SK-N-SH treated with all-trans-retinoic acid at 6 μM for 48 hours (cell line): ENCODE measurements around the gene BBC3.
A peak's percentile ranks its signal among the peaks of the same experiment; 100 is the strongest.

Experiments
- ATAC-seq: fragments of 200-7000 bp; cut with Tn5 transposase; 3 replicates; pipeline ENCODE4 v1.9.1; 2020; ENCODE audit warnings: mild to moderate bottlenecking, moderate library complexity
- ARNTL ChIP-seq: fragments of 450-650 bp; formaldehyde crosslinking; IDR thresholded peaks from 2 replicates; pipeline ENCODE4 v1.5.0; 2020; ENCODE audit warnings: low read depth, mild to moderate bottlenecking, moderate library complexity, borderline replicate concordance
- BACH2 ChIP-seq: fragments of 250-450 bp; sonication (Bioruptor Pico); IDR thresholded peaks from 2 replicates; pipeline ENCODE4 v1.9.0; 2021; ENCODE audit warnings: mild to moderate bottlenecking, borderline replicate concordance
- CSDC2 ChIP-seq: fragments of 250-450 bp; sonication (Bioruptor Pico); IDR thresholded peaks from 2 replicates; pipeline ENCODE4 v1.5.0; 2020; ENCODE audit warnings: mild to moderate bottlenecking, moderate library complexity
- GLIS3 ChIP-seq: fragments of 250-450 bp; sonication (Bioruptor Pico); IDR thresholded peaks from 2 replicates; pipeline ENCODE4 v1.5.0; 2020; ENCODE audit warnings: mild to moderate bottlenecking, moderate library complexity
- ISL1 ChIP-seq: fragments of 250-450 bp; sonication (Bioruptor Pico); IDR thresholded peaks from 2 replicates; pipeline ENCODE4 v2.1.2; 2022; ENCODE audit warnings: mild to moderate bottlenecking, moderate library complexity
- OSR1 ChIP-seq: fragments of 250-450 bp; sonication (Bioruptor Pico); IDR thresholded peaks from 2 replicates; pipeline ENCODE4 v1.8.0; 2022; ENCODE audit warnings: moderate library complexity, mild to moderate bottlenecking, inconsistent platforms
- PPARA ChIP-seq: fragments of 250-450 bp; sonication (Bioruptor Pico); IDR thresholded peaks from 2 replicates; pipeline ENCODE4 v1.5.0; 2020; ENCODE audit warnings: mild to moderate bottlenecking, borderline replicate concordance
- RARB ChIP-seq: fragments of 250-450 bp; sonication (Bioruptor Pico); IDR thresholded peaks from 2 replicates; pipeline ENCODE4 v1.8.0; 2021; ENCODE audit warnings: mild to moderate bottlenecking, moderate library complexity
- SNAI2 ChIP-seq: fragments of 250-450 bp; sonication (Bioruptor Pico); IDR thresholded peaks from 2 replicates; pipeline ENCODE4 v1.5.0; 2020; ENCODE audit warnings: mild to moderate bottlenecking, moderate library complexity
- TCF4 ChIP-seq: fragments of 250-450 bp; sonication (Bioruptor Pico); IDR thresholded peaks from 2 replicates; pipeline ENCODE4 v1.8.0; 2021; ENCODE audit warnings: mild to moderate bottlenecking, moderate library complexity, borderline replicate concordance
- TOX ChIP-seq: fragments of 250-450 bp; sonication (Bioruptor Pico); IDR thresholded peaks from 2 replicates; pipeline ENCODE4 v1.8.0; 2021; ENCODE audit warnings: mild to moderate bottlenecking, moderate library complexity, borderline replicate concordance
- ZC3H10 ChIP-seq: fragments of 250-450 bp; sonication (Bioruptor Pico); IDR thresholded peaks from 2 replicates; pipeline ENCODE4 v1.5.1; 2021; ENCODE audit warnings: mild to moderate bottlenecking, moderate library complexity
- ZFP30 ChIP-seq: fragments of 450-650 bp; formaldehyde crosslinking; IDR thresholded peaks from 2 replicates; pipeline ENCODE4 v1.5.0; 2022; ENCODE audit warnings: mild to moderate bottlenecking, moderate library complexity
- ZNF565 ChIP-seq: fragments of 450-650 bp; formaldehyde crosslinking; conservative IDR thresholded peaks from 2 replicates; pipeline ENCODE4 v1.5.0; 2020; ENCODE audit warnings: low read depth, mild to moderate bottlenecking, moderate library complexity
- ZNF8 ChIP-seq: fragments of 450-650 bp; formaldehyde crosslinking; IDR thresholded peaks from 2 replicates; pipeline ENCODE4 v1.5.0; 2020; ENCODE audit warnings: mild to moderate bottlenecking, moderate library complexity
- TF ChIP-seq, protein P1 (sequence below): fragments of 250-450 bp; sonication (Bioruptor Pico); IDR thresholded peaks from 2 replicates; pipeline ENCODE4 v1.8.0; 2021; ENCODE audit warnings: low read depth, mild to moderate bottlenecking, moderate library complexity, borderline replicate concordance
- TF ChIP-seq, protein P2 (sequence below): fragments of 250-450 bp; sonication (Bioruptor Pico); IDR thresholded peaks from 2 replicates; pipeline ENCODE4 v1.5.0; 2020; ENCODE audit warnings: mild to moderate bottlenecking, moderate library complexity
- TF ChIP-seq, protein P3 (sequence below): fragments of 250-450 bp; sonication (Bioruptor Pico); IDR thresholded peaks from 2 replicates; pipeline ENCODE4 v1.5.1; 2020; ENCODE audit warnings: low read depth, mild to moderate bottlenecking, moderate library complexity
- TF ChIP-seq, protein P4 (sequence below): fragments of 250-450 bp; sonication (Bioruptor Pico); IDR thresholded peaks from 2 replicates; pipeline ENCODE4 v1.8.0; 2020; ENCODE audit warnings: mild to moderate bottlenecking, moderate library complexity, borderline replicate concordance

The BBC3 gene

DNA sequence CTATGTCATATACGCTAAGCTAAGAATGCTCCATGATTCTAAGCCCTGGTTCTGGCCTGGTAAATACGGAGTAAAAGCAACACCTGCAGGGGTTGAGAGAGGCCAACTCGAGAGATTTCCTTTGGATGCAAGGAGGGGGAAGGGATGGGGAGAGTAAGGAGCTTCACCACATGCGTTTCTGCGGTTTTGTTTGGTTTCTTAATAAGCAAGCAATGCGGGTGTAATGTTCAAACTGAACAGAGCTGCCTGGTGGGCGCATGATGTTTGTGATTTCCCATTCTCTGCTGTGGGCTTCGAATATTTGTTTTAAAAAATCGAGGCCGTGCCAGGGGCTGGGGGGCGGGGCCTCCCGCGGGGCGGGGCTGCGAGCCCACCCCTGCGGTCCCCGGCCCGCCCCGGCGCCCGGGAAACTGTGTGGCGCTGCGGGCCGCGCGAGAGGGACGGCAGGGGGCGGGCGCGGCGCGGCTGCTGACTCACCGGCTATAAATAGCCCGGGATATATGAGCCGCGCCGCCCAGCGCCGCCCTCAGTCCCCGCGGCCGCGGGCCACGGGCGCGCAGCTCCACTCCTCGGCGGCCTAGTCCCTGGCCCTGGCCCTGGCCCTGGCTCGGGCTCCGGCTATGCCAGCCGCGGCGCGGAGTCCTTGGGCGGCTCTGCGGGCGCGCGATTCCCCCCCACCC, 5.1 kb downstream of the BBC3 start:
- TF ChIP-seq ISL1 (CRISPR knock-in tag) = no peak
- peak; percentile 45; the same call in 1 of the 2 replicates for TF ChIP-seq GLIS3 (CRISPR knock-in tag)
- 0 out of 2 replicates have a peak, but pooled peaks have one; percentile 36 for TF ChIP-seq ARNTL
- no peak for TF ChIP-seq RARB (CRISPR knock-in tag)
- TF ChIP-seq TCF4 (CRISPR knock-in tag) = no peak
- TF ChIP-seq, protein P1, sequence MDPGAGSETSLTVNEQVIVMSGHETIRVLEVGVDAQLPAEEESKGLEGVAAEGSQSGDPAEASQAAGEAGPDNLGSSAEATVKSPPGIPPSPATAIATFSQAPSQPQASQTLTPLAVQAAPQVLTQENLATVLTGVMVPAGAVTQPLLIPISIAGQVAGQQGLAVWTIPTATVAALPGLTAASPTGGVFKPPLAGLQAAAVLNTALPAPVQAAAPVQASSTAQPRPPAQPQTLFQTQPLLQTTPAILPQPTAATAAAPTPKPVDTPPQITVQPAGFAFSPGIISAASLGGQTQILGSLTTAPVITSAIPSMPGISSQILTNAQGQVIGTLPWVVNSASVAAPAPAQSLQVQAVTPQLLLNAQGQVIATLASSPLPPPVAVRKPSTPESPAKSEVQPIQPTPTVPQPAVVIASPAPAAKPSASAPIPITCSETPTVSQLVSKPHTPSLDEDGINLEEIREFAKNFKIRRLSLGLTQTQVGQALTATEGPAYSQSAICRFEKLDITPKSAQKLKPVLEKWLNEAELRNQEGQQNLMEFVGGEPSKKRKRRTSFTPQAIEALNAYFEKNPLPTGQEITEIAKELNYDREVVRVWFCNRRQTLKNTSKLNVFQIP (CRISPR knock-in tag) = no peak
- TF ChIP-seq, protein P2, sequence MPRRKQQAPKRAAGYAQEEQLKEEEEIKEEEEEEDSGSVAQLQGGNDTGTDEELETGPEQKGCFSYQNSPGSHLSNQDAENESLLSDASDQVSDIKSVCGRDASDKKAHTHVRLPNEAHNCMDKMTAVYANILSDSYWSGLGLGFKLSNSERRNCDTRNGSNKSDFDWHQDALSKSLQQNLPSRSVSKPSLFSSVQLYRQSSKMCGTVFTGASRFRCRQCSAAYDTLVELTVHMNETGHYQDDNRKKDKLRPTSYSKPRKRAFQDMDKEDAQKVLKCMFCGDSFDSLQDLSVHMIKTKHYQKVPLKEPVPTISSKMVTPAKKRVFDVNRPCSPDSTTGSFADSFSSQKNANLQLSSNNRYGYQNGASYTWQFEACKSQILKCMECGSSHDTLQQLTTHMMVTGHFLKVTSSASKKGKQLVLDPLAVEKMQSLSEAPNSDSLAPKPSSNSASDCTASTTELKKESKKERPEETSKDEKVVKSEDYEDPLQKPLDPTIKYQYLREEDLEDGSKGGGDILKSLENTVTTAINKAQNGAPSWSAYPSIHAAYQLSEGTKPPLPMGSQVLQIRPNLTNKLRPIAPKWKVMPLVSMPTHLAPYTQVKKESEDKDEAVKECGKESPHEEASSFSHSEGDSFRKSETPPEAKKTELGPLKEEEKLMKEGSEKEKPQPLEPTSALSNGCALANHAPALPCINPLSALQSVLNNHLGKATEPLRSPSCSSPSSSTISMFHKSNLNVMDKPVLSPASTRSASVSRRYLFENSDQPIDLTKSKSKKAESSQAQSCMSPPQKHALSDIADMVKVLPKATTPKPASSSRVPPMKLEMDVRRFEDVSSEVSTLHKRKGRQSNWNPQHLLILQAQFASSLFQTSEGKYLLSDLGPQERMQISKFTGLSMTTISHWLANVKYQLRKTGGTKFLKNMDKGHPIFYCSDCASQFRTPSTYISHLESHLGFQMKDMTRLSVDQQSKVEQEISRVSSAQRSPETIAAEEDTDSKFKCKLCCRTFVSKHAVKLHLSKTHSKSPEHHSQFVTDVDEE (CRISPR knock-in tag) = peak; percentile 15; the same call in 1 of the 2 replicates
- TF ChIP-seq BACH2 (CRISPR knock-in tag) = no peak
- TF ChIP-seq ZNF565 = no peak
- TF ChIP-seq SNAI2 (CRISPR knock-in tag) = no peak
- TF ChIP-seq TOX (CRISPR knock-in tag) = no peak
- TF ChIP-seq CSDC2 = no peak
- no peak for TF ChIP-seq OSR1
- TF ChIP-seq, protein P3, sequence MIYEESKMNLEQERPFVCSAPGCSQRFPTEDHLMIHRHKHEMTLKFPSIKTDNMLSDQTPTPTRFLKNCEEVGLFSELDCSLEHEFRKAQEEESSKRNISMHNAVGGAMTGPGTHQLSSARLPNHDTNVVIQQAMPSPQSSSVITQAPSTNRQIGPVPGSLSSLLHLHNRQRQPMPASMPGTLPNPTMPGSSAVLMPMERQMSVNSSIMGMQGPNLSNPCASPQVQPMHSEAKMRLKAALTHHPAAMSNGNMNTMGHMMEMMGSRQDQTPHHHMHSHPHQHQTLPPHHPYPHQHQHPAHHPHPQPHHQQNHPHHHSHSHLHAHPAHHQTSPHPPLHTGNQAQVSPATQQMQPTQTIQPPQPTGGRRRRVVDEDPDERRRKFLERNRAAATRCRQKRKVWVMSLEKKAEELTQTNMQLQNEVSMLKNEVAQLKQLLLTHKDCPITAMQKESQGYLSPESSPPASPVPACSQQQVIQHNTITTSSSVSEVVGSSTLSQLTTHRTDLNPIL = no peak
- TF ChIP-seq ZFP30 (CRISPR knock-in tag) = no peak
- 0 out of 2 replicates have a peak, but pooled peaks have one; percentile 63 for TF ChIP-seq ZC3H10
- TF ChIP-seq PPARA (CRISPR knock-in tag) = no peak
- peak; percentile 78 for ATAC-seq

DNA sequence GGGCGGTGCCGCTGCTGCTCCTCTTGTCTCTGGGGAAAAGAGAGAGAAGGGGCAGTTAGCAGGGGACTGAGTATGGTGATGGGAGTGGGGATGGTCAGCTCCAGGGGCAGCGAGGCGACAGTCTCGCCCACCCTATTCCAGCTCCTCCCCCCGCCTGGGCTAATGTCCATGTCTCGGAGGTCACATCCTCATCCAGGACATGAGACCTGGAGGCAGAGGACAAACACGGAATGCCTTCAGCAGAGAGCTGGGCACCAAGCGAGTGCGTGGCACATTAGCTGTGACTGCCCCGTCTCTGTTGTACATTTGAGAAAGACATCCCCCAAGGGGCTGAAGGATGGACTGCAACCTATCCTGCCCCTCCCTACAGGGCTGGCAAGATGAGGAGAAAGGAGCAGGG, 9.1 kb downstream of the BBC3 start:
- no peak for ATAC-seq
- no peak for TF ChIP-seq GLIS3 (CRISPR knock-in tag)
- TF ChIP-seq, protein P3 = no peak

DNA sequence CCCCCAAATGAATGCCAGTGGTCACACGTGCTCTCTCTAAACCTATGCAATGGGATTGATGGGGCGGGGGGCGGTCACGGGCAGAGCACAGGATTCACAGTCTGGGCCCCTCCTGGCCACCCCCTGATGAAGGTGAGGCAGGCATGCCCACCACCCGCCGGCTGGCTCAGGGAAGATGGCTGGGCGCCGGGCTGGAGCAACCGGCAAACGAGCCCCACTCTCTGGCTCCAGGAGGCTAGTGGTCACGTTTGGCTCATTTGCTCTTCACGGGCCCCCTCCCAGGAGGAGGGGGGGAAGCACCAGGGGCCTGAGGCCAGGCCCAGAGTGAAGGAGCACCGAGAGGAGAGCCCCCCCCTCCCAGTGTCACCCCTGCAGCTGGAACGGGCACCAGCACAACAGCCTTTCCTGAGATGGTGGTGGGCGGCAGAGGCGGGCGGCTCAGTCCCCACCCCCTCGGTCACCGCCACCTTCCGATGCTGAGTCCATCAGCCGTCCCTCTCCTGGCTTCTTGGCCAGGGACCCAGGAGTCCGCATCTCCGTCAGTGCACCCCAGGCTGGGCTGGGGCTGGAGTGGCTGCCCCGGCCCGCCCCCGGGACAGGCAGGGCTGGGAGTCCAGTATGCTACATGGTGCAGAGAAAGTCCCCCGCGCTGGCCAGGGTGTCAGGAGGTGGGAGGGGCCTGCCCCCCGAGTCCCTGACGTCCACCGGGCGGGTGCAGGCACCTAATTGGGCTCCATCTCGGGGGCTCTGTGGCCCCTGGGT, 9.7 kb downstream of the BBC3 start:
- no peak for ATAC-seq
- TF ChIP-seq ZFP30 (CRISPR knock-in tag) (no peak), ARNTL (no peak), CSDC2 (no peak), PPARA (CRISPR knock-in tag) (no peak), TCF4 (CRISPR knock-in tag) (no peak), RARB (CRISPR knock-in tag) (no peak), ISL1 (CRISPR knock-in tag) (no peak), ZC3H10 (no peak), ZNF8 (CRISPR knock-in tag) (no peak)
- TF ChIP-seq, protein P3 = no peak
- TF ChIP-seq, protein P4, sequence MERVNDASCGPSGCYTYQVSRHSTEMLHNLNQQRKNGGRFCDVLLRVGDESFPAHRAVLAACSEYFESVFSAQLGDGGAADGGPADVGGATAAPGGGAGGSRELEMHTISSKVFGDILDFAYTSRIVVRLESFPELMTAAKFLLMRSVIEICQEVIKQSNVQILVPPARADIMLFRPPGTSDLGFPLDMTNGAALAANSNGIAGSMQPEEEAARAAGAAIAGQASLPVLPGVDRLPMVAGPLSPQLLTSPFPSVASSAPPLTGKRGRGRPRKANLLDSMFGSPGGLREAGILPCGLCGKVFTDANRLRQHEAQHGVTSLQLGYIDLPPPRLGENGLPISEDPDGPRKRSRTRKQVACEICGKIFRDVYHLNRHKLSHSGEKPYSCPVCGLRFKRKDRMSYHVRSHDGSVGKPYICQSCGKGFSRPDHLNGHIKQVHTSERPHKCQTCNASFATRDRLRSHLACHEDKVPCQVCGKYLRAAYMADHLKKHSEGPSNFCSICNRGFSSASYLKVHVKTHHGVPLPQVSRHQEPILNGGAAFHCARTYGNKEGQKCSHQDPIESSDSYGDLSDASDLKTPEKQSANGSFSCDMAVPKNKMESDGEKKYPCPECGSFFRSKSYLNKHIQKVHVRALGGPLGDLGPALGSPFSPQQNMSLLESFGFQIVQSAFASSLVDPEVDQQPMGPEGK = no peak
